A673 (cell line): ENCODE data around the gene NET1. TPM values are rescaled to one million over a fixed set of nuclear protein-coding genes. Genes with fewer than 3 reads are reported as not detected.

Source experiments
- BruUV-seq: library from RNA; stranded (reverse); fragments of 400-500 nt; replicated peaks from 2 replicates; lab custom pipeline; 2021; lab: Mats Ljungman, UMichigan
- CTCF ChIA-PET: fragments of 300-600 bp; sonication (Branson Sonifier 250); formaldehyde crosslinking; loops from one replicate; lab custom pipeline; 2022; ENCODE audit warnings: antibody characterized with exemption; lab: Charles Lee
- POLR2A ChIA-PET: fragments of 300-600 bp; sonication (Branson Sonifier 250); formaldehyde crosslinking; loops from one replicate; lab custom pipeline; 2022; ENCODE audit warnings: antibody characterized with exemption; ENCODE audit not compliant: low non-redundant PET; lab: Charles Lee
- DNase-seq: peaks from one replicate; pipeline ENCODE4 v3.0.0-alpha.2; 2015; ENCODE audit warnings: low spot score
- H3K27ac ChIP-seq: fragments of 200-600 bp; sonication (generic); 2 replicates; pipeline ENCODE4 v1.5.1; 2016; ENCODE audit warnings: mixed run types, low read depth, mild to moderate bottlenecking, mixed read lengths, antibody characterized with exemption, low read length; ENCODE audit not compliant: poor library complexity, severe bottlenecking
- H3K27me3 ChIP-seq: fragments of 200-600 bp; sonication (generic); replicated peaks from 2 replicates; pipeline ENCODE4 v1.6.1; 2017; ENCODE audit warnings: mixed run types, low read depth, mild to moderate bottlenecking, mixed read lengths, antibody characterized with exemption, low read length; ENCODE audit not compliant: insufficient read depth, poor library complexity
- H3K36me3 ChIP-seq: fragments of 200-600 bp; sonication (generic); 2 replicates; pipeline ENCODE4 v1.6.1; 2016; ENCODE audit warnings: mixed run types, mild to moderate bottlenecking, mixed read lengths, antibody characterized with exemption, low read length; ENCODE audit not compliant: insufficient read depth, poor library complexity, severe bottlenecking
- H3K4me1 ChIP-seq: fragments of 200-600 bp; sonication (generic); 2 replicates; pipeline ENCODE4 v1.6.1; 2017; ENCODE audit warnings: mixed run types, mild to moderate bottlenecking, mixed read lengths, antibody characterized with exemption, low read length; ENCODE audit not compliant: insufficient read depth, poor library complexity, severe bottlenecking
- H3K4me3 ChIP-seq: fragments of 200-600 bp; sonication (generic); 2 replicates; pipeline ENCODE4 v1.5.1; 2016; ENCODE audit warnings: low read depth, mixed run types, mild to moderate bottlenecking, mixed read lengths, low read length; ENCODE audit not compliant: poor library complexity, severe bottlenecking
- H3K9me3 ChIP-seq: fragments of 200-600 bp; sonication (generic); 2 replicates; pipeline ENCODE4 v1.6.1; 2016; ENCODE audit warnings: mixed run types, low read depth, mild to moderate bottlenecking, mixed read lengths, antibody characterized with exemption, low read length; ENCODE audit not compliant: poor library complexity, severe bottlenecking
- EZH2 ChIP-seq: fragments of 200-600 bp; sonication (generic); IDR thresholded peaks from 2 replicates; pipeline ENCODE4 v1.6.1; 2017; ENCODE audit warnings: borderline replicate concordance, low read depth, mild to moderate bottlenecking, mixed read lengths, antibody characterized with exemption, low read length; ENCODE audit not compliant: poor library complexity, severe bottlenecking
- intact Hi-C: fragments of 100-400 bp; cut with micrococcal nuclease; formaldehyde crosslinking; loops from one replicate; pipeline ENCODE4 v1.10.0; 2022; ENCODE audit not compliant: unreplicated experiment
- total RNA-seq: library from RNA; stranded (reverse); gene quantifications from 2 replicates; pipeline ENCODE4 v1.2.3, GENCODE V29; 2021
- TF ChIP-seq, protein P1 (sequence below): fragments of 300-800, 200-600 bp; sonication (generic); conservative IDR thresholded peaks from 2 replicates; pipeline ENCODE4 v1.5.1; 2017; ENCODE audit warnings: low read depth, mild to moderate bottlenecking, antibody characterized with exemption, low read length, moderate library complexity, mixed read lengths

The NET1 gene
- total RNA-seq, 1 experiment from 2014 or later = 71.4 TPM

DNA sequence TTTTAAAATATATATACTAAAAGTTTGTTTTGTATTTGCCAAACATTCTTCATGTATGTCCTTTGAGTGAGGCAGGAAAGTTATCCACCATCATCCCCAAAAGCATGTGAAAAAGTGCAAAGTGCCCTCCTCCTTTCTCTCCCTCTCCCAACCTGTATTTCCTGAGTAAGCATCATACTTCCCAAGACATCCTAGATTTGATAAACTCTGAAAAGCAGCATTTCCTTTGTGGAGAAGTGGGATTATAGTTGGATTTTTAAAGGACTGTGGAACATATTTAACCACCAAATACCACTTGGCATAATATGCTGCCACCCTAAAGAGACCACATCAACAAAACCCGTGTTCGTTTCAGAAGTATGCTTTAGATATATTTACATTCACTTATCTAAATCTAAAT is 36.9 kb downstream of the NET1 start:
- ChIA-PET CTCF (no interaction called here), POLR2A (no interaction called here)
- Histone ChIP-seq H3K27me3 (no peaks in the 10 kb centered on the region), H3K4me1 (peaks cover 16% of the 10 kb centered on the region), H3K27ac (no peak overlapping the region), H3K36me3 (peaks cover 29% of the 10 kb centered on the region), H3K4me3 (no peak overlapping the region), H3K9me3 (no peaks in the 10 kb centered on the region)
- TF ChIP-seq, protein P1, sequence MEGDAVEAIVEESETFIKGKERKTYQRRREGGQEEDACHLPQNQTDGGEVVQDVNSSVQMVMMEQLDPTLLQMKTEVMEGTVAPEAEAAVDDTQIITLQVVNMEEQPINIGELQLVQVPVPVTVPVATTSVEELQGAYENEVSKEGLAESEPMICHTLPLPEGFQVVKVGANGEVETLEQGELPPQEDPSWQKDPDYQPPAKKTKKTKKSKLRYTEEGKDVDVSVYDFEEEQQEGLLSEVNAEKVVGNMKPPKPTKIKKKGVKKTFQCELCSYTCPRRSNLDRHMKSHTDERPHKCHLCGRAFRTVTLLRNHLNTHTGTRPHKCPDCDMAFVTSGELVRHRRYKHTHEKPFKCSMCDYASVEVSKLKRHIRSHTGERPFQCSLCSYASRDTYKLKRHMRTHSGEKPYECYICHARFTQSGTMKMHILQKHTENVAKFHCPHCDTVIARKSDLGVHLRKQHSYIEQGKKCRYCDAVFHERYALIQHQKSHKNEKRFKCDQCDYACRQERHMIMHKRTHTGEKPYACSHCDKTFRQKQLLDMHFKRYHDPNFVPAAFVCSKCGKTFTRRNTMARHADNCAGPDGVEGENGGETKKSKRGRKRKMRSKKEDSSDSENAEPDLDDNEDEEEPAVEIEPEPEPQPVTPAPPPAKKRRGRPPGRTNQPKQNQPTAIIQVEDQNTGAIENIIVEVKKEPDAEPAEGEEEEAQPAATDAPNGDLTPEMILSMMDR = no peak
- TF ChIP-seq EZH2 = no peak
- no peak for DNase-seq
- intact Hi-C loops = loop anchor here (10.0 kb wide), 2 partner anchors 426 to 956 kb away; no protein-coding TSS in a partner anchor
- no TSS peak for BruUV-seq

DNA sequence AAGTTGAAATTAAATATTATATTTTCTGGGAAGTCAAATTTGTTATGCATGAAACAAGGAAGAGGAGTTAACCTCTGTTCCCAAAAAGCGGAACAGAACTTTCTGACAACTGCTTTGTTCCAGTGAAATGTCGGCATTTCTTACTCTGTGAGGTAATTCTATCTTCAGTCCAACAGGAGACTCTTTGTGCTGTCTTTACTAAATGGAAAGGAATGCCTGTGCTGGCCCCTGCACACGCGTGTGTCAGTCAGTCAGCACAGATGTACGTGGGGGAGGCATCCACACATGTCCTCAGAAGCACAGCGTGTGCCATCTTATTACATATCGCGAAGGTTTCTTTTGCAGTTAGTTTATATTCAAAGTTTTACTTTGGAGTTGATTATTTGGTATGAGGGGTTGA is 37.5 kb downstream of the NET1 start:
- no peak overlapping the region for H3K27ac ChIP-seq
- ChIA-PET CTCF (no interaction called here), POLR2A (no interaction called here)
- peaks cover 35% of the 10 kb centered on the region for H3K36me3 ChIP-seq
- no peak for DNase-seq
- H3K4me1 ChIP-seq = peaks cover 16% of the 10 kb centered on the region
- H3K4me3 ChIP-seq = no peak overlapping the region
- no peaks in the 10 kb centered on the region for H3K27me3 ChIP-seq
- no TSS peak for BruUV-seq
- intact Hi-C loops = loop anchor here (10.0 kb wide), 2 partner anchors 425 to 955 kb away; no protein-coding TSS in a partner anchor
- TF ChIP-seq, protein P1 = no peak
- TF ChIP-seq EZH2 = no peak
- H3K9me3 ChIP-seq = no peaks in the 10 kb centered on the region

DNA sequence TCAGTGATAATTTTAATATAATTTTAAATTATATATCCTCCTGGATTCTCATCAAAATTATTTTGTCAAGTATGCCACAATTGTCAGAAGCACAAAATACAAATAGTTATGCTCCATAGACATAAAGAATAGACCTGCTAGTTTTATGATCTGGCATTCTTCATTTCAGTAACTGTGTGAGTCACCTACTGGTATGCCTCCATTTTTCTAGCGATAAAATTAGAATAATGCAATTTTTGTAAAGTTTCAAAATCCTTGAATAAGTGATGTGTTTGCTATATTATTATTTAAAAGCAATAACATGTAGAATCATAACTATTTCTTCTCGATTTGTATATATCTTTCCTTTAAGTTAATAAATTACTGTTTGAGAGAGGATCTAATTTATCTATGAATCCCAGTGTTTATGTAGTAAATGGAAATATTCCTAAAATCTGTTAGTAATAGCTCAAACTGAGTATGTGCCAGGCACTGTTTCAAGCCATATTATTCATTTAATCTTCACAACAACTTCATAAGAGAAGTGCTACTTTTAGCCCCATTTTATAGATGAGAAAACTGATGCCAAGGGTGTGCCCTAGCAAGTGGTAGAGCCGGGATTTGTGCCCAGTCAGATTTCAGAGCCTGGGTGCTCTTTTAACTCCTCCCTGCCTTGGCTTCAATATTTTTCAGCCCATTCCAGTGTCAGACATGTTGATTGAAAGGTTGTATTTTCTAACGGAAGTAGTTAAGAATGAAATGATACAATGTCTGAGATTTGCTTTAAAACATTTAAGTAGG is 38.4 kb downstream of the NET1 start:
- ChIA-PET CTCF (no interaction called here), POLR2A (no interaction called here)
- H3K4me1 ChIP-seq = peaks cover 16% of the 10 kb centered on the region
- TF ChIP-seq, protein P1 = no peak
- no peak for TF ChIP-seq EZH2
- intact Hi-C loops = no loop called here
- no peaks in the 10 kb centered on the region for H3K9me3 ChIP-seq
- no peak overlapping the region for H3K4me3 ChIP-seq
- no peaks in the 10 kb centered on the region for H3K27me3 ChIP-seq
- no peak for DNase-seq
- H3K36me3 ChIP-seq = peaks cover 44% of the 10 kb centered on the region
- BruUV-seq = no TSS peak
- no peak overlapping the region for H3K27ac ChIP-seq
